Measurements from ENCODE around the gene XPO6. TPM values are rescaled to one million over a fixed set of nuclear protein-coding genes. Genes with fewer than 3 reads are reported as not detected.

Gene XPO6
- total RNA-seq, 1 donor from 2014 or later: 82.9 TPM

DNA sequence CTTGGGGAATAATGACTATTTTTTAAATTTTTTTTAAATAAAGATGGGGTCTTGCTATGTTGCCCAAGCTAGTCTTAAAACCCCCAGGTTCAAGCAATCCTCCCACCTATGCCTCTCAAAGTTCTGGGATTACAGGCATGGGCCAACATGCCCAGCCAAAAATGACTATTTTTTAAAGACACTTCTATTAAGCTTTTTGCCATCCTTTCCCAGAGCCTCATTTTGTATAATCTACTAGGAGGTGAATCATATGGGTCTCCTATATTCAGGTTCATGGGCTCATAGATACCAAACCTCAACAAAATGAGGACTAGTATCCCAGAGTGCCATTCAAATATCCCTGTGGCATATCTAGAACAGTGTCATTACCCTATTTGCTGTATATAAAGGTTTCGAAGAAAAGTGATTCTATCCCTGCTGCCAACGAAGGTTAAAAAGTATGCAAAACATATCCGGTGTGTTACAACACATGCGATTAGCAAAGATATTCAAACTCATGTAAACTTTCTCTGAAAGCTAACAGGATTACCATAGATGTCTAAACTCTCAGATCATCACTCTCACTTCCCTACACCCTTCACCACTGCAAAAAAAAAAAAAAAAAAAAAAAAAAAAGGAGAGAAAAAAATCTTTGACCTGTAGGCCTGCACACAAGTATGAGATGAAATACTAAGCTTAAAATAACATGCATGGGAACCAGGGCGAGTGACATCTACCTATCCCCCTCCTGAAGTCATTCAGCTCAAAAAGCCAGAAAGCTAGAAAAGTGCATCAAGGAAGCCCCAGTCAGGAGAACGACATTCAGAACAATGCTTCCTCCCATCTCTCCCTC, 23.5 kb downstream of the XPO6 start:
- Mint-ChIP-seq H3K4me3 (ENCODE audit: low read depth) (no peak overlapping the region), H3K4me1 (ENCODE audit: low read depth) (peaks cover 14% of the 10 kb centered on the region), H3K27ac (no peak overlapping the region), H3K36me3 (ENCODE audit: insufficient read depth) (peaks cover 5% of the 10 kb centered on the region), H3K27me3 (no peaks in the 10 kb centered on the region), H3K9me3 (ENCODE audit: low read depth) (peaks cover 3% of the 10 kb centered on the region)
- DNase-seq (ENCODE audit: low spot score, unreplicated experiment): no peak
- TF ChIP-seq, protein P1, sequence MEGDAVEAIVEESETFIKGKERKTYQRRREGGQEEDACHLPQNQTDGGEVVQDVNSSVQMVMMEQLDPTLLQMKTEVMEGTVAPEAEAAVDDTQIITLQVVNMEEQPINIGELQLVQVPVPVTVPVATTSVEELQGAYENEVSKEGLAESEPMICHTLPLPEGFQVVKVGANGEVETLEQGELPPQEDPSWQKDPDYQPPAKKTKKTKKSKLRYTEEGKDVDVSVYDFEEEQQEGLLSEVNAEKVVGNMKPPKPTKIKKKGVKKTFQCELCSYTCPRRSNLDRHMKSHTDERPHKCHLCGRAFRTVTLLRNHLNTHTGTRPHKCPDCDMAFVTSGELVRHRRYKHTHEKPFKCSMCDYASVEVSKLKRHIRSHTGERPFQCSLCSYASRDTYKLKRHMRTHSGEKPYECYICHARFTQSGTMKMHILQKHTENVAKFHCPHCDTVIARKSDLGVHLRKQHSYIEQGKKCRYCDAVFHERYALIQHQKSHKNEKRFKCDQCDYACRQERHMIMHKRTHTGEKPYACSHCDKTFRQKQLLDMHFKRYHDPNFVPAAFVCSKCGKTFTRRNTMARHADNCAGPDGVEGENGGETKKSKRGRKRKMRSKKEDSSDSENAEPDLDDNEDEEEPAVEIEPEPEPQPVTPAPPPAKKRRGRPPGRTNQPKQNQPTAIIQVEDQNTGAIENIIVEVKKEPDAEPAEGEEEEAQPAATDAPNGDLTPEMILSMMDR (IDR thresholded peaks at IDR 0.05; ENCODE audit: unreplicated experiment): no peak

DNA sequence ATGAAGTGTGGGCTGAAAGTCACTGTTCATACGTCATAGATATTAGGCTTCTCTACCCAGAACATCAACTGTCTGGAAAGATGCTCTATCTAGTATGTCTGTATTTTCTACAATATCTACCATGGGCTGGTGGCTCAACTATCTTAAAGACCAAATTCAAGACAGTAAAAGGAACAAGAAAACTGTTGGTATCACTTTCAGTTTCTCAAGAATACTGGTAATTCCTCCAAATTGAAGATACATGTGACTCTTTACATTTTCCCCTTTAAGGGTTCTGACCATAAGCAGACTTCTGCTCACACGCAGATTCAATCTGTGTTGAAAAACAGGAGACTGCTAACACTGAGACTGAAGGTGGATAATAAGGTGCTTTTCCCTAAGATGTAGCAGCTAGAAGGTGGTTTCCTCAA, 24.2 kb downstream of the XPO6 start:
- H3K4me3 Mint-ChIP-seq (ENCODE audit: low read depth): no peak overlapping the region
- peaks cover 19% of the 10 kb centered on the region for H3K4me1 Mint-ChIP-seq (ENCODE audit: low read depth)
- no peak for DNase-seq (ENCODE audit: low spot score, unreplicated experiment)
- H3K27me3 Mint-ChIP-seq: no peaks in the 10 kb centered on the region
- peaks cover 5% of the 10 kb centered on the region for H3K36me3 Mint-ChIP-seq (ENCODE audit: insufficient read depth)
- H3K27ac Mint-ChIP-seq: no peak overlapping the region
- peaks cover 3% of the 10 kb centered on the region for H3K9me3 Mint-ChIP-seq (ENCODE audit: low read depth)
- TF ChIP-seq, protein P1 (IDR thresholded peaks at IDR 0.05; ENCODE audit: unreplicated experiment): no peak

DNA sequence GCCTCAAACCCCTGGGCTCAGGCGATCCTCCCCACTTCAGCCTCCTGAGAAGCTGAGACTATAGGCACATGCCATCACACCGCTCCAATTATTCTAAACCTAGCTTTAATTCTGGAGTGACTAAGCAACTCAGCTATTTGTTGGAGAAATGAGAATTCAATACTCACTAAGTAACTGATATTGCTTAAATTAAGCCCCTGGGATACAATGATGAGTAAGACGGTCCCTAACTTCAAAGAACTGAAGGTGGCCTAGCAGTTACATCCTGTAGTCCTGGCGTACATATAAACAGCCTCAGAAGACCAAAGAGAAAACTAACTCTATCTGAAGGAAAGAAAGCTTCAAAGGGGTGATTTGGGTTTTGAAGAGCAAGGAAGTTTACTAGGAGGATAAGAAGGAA, 25.0 kb downstream of the XPO6 start:
- Mint-ChIP-seq H3K27me3 (no peaks in the 10 kb centered on the region), H3K36me3 (ENCODE audit: insufficient read depth) (peaks cover 5% of the 10 kb centered on the region), H3K27ac (no peak overlapping the region), H3K4me1 (ENCODE audit: low read depth) (peaks cover 24% of the 10 kb centered on the region), H3K4me3 (ENCODE audit: low read depth) (no peak overlapping the region), H3K9me3 (ENCODE audit: low read depth) (peaks cover 3% of the 10 kb centered on the region)
- no peak for DNase-seq (ENCODE audit: low spot score, unreplicated experiment)
- TF ChIP-seq, protein P1 (IDR thresholded peaks at IDR 0.05; ENCODE audit: unreplicated experiment): no peak

DNA sequence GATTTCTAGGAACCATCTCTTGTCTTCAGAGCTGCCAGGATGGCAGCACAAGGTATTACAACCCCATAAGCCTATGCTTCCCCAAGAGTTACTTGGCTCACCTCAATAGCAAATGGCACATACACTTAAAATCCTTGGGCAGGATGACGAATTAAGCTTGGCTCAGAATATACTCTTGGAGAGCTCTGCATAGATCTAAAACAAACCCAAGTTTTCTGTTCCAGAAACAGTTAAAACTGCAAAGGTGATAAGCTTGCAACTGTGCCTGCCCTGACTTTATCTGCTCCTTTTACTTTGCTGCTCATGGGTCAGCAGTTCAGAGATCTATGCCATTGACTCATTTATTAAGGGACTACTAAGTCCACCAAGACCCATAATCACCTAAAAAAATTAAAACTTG, 26.1 kb downstream of the XPO6 start:
- H3K4me1 Mint-ChIP-seq (ENCODE audit: low read depth): peaks cover 24% of the 10 kb centered on the region
- no peaks in the 10 kb centered on the region for H3K27me3 Mint-ChIP-seq
- no peak for DNase-seq (ENCODE audit: low spot score, unreplicated experiment)
- no peak overlapping the region for H3K27ac Mint-ChIP-seq
- TF ChIP-seq, protein P1 (IDR thresholded peaks at IDR 0.05; ENCODE audit: unreplicated experiment): no peak
- peaks cover 3% of the 10 kb centered on the region for H3K9me3 Mint-ChIP-seq (ENCODE audit: low read depth)
- H3K36me3 Mint-ChIP-seq (ENCODE audit: insufficient read depth): peaks cover 7% of the 10 kb centered on the region
- no peak overlapping the region for H3K4me3 Mint-ChIP-seq (ENCODE audit: low read depth)

DNA sequence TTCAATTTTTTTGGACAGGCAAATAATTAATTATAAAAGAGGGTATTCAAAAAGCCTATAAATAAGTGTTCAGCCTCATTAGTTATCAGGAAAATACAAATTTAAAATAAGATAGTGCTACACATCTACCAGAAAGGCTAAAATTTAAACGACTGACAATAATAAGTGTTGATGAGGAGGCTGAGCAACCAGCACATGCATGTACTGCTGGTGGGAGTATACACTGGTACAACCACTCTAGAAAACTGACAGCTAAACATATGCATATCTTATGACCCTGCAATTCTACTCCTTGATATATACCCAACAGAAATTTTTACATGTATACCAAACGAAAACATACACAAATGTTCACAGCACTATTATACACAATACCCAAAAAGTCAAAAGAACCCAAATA, 27.1 kb downstream of the XPO6 start:
- peaks cover 3% of the 10 kb centered on the region for H3K9me3 Mint-ChIP-seq (ENCODE audit: low read depth)

More for the DNA sequence above, 27.1 kb downstream of the XPO6 start:
- no peak overlapping the region for H3K4me3 Mint-ChIP-seq (ENCODE audit: low read depth)
- TF ChIP-seq, protein P1 (IDR thresholded peaks at IDR 0.05; ENCODE audit: unreplicated experiment): no peak
- H3K27ac Mint-ChIP-seq: no peak overlapping the region
- peaks cover 22% of the 10 kb centered on the region for H3K4me1 Mint-ChIP-seq (ENCODE audit: low read depth)
- H3K36me3 Mint-ChIP-seq (ENCODE audit: insufficient read depth): peaks cover 9% of the 10 kb centered on the region
- H3K27me3 Mint-ChIP-seq: no peaks in the 10 kb centered on the region
- DNase-seq (ENCODE audit: low spot score, unreplicated experiment): no peak
